HT-29 (cell line): ENCODE data around the gene IPO13. TPM values are rescaled to one million over a fixed set of nuclear protein-coding genes. Genes with fewer than 3 reads are reported as not detected.

Experiments
- DNase-seq: peaks from one replicate; pipeline ENCODE4 v3.0.0-alpha.2; 2015; ENCODE audit warnings: low spot score
- total RNA-seq: library from RNA; depleted of rRNA; stranded (reverse); fragments of >200 nt; shearing (Covaris generic); gene quantifications from 2 replicates; pipeline ENCODE4 v1.2.3, GENCODE V29; 2014

The IPO13 gene
- total RNA-seq, 1 experiment from 2014 or later = 19.1 TPM

GRCh38 chr1:43974443-43975248 lies 27.9 kb downstream of the IPO13 start, which contains the start of gene ATP6V0B:
TSS of gene ATP6V0B (plus strand) at chr1:43974960. CDS start at chr1:43975041, 81 bp downstream.
- DNase-seq = peak; percentile 97

- peak; percentile 50 for DNase-seq
Observed at GRCh38 chr1:43975249-43975961, 28.7 kb downstream of the IPO13 start.

GRCh38 chr1:43976045-43976444 lies 29.3 kb downstream of the IPO13 start:
- DNase-seq = no peak

GRCh38 chr1:43976890-43977289 lies 30.1 kb downstream of the IPO13 start:
- DNase-seq = no peak

- DNase-seq = no peak
Observed at GRCh38 chr1:43977376-43978263, 30.9 kb downstream of the IPO13 start.

GRCh38 chr1:43978264-43978550 lies 31.5 kb downstream of the IPO13 start:
- no peak for DNase-seq

GRCh38 chr1:43978551-43979260 lies 32.0 kb downstream of the IPO13 start, which contains the start of gene B4GALT2:
TSS of gene B4GALT2 (plus strand) at chr1:43979210. CDS start at chr1:43981161, 1,951 bp downstream.
- peak; percentile 25 for DNase-seq

- no peak for DNase-seq
Observed at GRCh38 chr1:43979261-43979527, 32.4 kb downstream of the IPO13 start.

GRCh38 chr1:43979528-43980254 lies 32.9 kb downstream of the IPO13 start:
- peak; percentile 51 for DNase-seq

GRCh38 chr1:43980255-43981134 lies 33.7 kb downstream of the IPO13 start:
- DNase-seq = peak; percentile 39

GRCh38 chr1:43981135-43981491 lies 34.4 kb downstream of the IPO13 start:
- DNase-seq = peak; percentile 61

GRCh38 chr1:43981636-43982035 lies 34.9 kb downstream of the IPO13 start:
- DNase-seq = no peak

GRCh38 chr1:43982241-43982640 lies 35.5 kb downstream of the IPO13 start:
- no peak for DNase-seq

GRCh38 chr1:43982808-43983207 lies 36.1 kb downstream of the IPO13 start:
- no peak for DNase-seq

GRCh38 chr1:43983253-43983899 lies 36.6 kb downstream of the IPO13 start:
- DNase-seq = no peak

GRCh38 chr1:43984855-43985254 lies 38.1 kb downstream of the IPO13 start:
- DNase-seq = no peak

GRCh38 chr1:43985984-43986595 lies 39.3 kb downstream of the IPO13 start:
- no peak for DNase-seq

GRCh38 chr1:43986712-43987111 lies 40.0 kb downstream of the IPO13 start:
- DNase-seq = no peak
